ENCODE measurements around the gene SMDT1. TPM values are rescaled to one million over a fixed set of nuclear protein-coding genes. Genes with fewer than 3 reads are reported as not detected.
A peak's percentile ranks its signal among the peaks of the same experiment; 100 is the strongest.

Gene SMDT1, protein sequence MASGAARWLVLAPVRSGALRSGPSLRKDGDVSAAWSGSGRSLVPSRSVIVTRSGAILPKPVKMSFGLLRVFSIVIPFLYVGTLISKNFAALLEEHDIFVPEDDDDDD
- total RNA-seq = 100 to 1,000 TPM; 101 to 176 (median 114) TPM
- 53.8 TPM for total RNA-seq (2013)
- 12.2 to 49.3 (median 17.6) reads per million in 29 experiments for total RNA-seq

DNA sequence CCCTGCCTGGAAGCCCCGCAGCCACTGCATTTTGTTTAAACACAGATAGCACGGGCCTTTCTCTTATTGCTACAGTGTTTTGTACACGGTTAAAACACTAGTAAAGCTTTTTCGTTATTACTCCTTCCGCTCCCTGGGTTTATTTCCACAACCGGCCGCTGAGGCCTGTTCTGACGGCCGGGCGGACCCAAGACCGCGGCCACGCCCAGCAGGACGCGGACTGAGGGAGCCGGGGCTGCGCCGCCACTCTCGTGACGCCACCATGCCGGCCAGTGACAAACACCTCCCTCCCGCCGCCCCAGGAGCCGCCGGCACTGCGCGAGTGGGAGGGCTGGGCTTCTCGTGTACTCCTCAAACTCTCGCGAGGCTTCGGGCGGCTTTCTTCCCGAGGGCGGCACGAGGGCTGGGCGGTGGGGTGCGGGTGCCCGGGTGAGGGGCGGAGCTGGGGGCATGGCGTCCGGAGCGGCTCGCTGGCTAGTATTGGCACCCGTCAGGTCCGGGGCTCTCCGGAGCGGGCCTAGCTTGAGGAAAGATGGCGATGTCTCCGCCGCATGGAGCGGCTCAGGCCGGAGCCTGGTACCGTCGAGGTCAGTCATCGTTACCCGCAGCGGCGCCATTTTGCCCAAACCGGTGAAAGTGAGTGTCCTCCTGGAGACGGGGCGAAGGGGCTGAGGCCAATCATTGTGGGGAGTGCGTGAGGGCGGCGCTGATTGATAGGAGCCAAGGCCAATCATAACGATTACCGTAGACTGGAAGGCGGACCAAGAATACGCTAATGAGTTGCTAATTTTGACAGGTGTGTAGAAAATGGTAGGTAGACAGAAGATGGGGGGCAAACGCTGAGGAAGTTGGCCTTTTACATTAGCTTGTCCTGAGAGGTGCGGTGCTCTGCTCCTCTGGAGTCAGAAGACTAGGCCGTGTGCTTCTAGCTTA is at the start of gene SMDT1:
TSS of gene SMDT1 (plus strand) at position 382 of the 933 bp plus-strand sequence. CDS start at position 451, 69 bp downstream.
- under 1% methylated on average over 71 of the region's 71 CpGs for WGBS (ENCODE audit: insufficient coverage)
- Histone ChIP-seq H3K9me3 (no peaks in the 10 kb centered on the region), H3K27ac (ENCODE audit: low read length) (peak within 1 kb of the TSS; percentile 98), H3K36me3 (ENCODE audit: control insufficient read depth in 2 of 2, extremely low read depth in 1 of 2, insufficient read depth in 1 of 2, low read length in 1 of 2) (peaks cover 0 to 23% of the 10 kb centered on the region in 2 donors), H3K27me3 (replicated peaks in 1 of 2; ENCODE audit: control insufficient read depth in 2 of 2, extremely low read depth in 1 of 2, insufficient read depth in 2 of 2, low read length in 1 of 2) (no peaks in the 10 kb centered on the region), H3K4me3 (ENCODE audit: control insufficient read depth in 1 of 2, extremely low read depth in 1 of 2, low read length in 1 of 2) (peak within 1 kb of the TSS; percentile 80 to 82), H3K4me1 (ENCODE audit: control insufficient read depth in 1 of 2, extremely low read depth in 1 of 2, insufficient read depth in 2 of 2, low read length in 2 of 2) (peaks cover 15 to 43% of the 10 kb centered on the region in 2 experiments)
- peak within 1 kb of the TSS; percentile 94 to 96 (median 95) for H3K4me3 Mint-ChIP-seq
- no peaks in the 10 kb centered on the region for H3K9me3 Mint-ChIP-seq
- peak; percentile 91 to 93 (median 92) for ATAC-seq (replicated peaks in 1 of 4)
- ChIA-PET POLR2A (interaction anchor here (0.6 to 1.9 kb wide), 5 partner anchors 10 to 212 kb away, joined by 3 to 36 read pairs (median 5); partner anchors contain the start of gene NDUFA6 (in 1 of the 2)), CTCF (interaction anchor here in 1 of 2 donors (0.6 to 1.9 kb wide), 5 partner anchors 9 to 413 kb away, joined by 3 to 16 read pairs (median 3); partner anchors contain the start of genes NAGA and NDUFA6)
- peaks cover 20% of the 10 kb centered on the region for H3K36me3 Mint-ChIP-seq
- peak within 1 kb of the TSS; percentile 93 to 98 for H3K27ac Mint-ChIP-seq
- DNase-seq = peak; percentile 95 to 100 (median 98)
- H3K4me1 Mint-ChIP-seq = peaks cover 38 to 52% (median 45%) of the 10 kb centered on the region in 3 donors
- no peaks in the 10 kb centered on the region for H3K27me3 Mint-ChIP-seq

DNA sequence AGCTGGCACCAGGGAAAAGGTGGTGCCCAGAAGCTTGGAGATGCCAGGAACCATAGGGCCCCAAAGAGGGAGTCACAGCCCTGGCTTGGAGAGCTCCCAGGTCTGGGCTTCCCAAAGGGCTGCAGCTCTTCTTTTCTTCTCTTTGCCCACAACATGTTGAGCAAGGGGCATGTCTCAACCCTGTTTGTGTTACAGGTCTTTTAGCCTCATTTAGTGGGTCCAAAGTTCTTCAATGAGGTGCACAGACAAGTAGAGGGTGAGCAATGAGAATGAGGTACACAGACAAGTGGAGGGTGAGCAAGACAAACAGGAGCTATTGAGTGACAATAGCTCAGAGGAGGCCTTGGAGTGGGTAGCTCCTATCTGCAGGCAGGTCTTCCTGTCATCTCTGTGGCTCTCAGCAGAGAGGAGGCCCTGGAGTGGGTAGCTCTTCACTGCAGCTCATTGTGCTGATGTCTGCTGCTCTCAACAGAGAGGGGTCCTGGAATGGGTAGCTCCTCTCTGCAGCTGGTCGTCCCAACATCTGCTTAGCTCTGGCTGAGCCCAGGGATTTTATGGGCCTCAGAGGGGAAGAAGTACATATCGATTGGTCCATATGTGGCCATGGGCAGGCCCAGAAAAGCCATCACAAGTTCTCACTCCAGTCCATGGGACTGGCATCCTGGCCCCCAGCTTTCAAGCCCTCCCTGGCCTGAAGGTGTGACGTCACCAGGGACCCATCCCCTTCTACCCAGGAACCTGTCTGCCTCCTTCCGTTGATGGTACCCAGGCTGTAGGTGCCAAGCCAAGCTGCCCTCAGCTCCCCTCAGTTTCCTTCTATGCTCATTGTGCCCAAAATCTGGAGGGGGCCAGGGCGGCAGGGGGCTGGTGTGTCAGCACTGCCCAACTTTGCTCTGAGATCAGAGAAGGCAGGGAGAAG is 46.0 kb upstream of the SMDT1 start:
- WGBS (ENCODE audit: insufficient coverage) = 100% methylated on average over 2 of the region's 5 CpGs
- POLR2A ChIA-PET = no interaction called here

DNA sequence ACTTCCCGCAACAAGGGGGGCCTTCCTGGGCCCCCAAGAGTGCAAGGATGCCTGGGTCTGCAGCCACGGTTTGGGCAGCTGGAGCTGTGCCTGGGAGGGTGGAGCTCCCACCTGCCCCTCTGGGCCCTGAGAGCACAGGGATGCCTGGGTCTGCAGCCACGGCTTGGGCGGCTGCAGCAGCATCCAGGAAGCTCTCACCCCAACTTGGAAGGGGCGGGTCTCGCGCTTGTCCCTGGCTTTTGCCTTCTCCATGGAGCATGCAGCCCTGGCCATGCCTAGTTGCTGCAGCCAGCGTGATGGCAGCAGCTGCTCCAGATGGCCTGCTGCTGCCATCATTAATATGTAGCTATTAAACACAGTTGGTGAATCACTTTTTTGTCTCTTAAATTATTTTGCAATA is 44.2 kb upstream of the SMDT1 start:
- H3K27me3 Mint-ChIP-seq = no peaks in the 10 kb centered on the region
- H3K36me3 Mint-ChIP-seq = peaks cover 11% of the 10 kb centered on the region
- CTCF ChIA-PET = no interaction called here
- 83% methylated on average over 7 of the region's 8 CpGs for WGBS (ENCODE audit: insufficient coverage)
- Histone ChIP-seq H3K9me3 (no peaks in the 10 kb centered on the region), H3K4me1 (ENCODE audit: control insufficient read depth in 1 of 2, extremely low read depth in 1 of 2, insufficient read depth in 2 of 2, low read length in 2 of 2) (peaks cover 0 to 8% of the 10 kb centered on the region in 2 experiments), H3K36me3 (ENCODE audit: control insufficient read depth in 2 of 2, extremely low read depth in 1 of 2, insufficient read depth in 1 of 2, low read length in 1 of 2) (no peaks in the 10 kb centered on the region), H3K27me3 (replicated peaks in 1 of 2; ENCODE audit: control insufficient read depth in 2 of 2, extremely low read depth in 1 of 2, insufficient read depth in 2 of 2, low read length in 1 of 2) (no peaks in the 10 kb centered on the region), H3K27ac (ENCODE audit: low read length) (no peak overlapping the region), H3K4me3 (ENCODE audit: control insufficient read depth in 1 of 2, extremely low read depth in 1 of 2, low read length in 1 of 2) (no peak overlapping the region)
- no peak overlapping the region for H3K27ac Mint-ChIP-seq
- no peak overlapping the region for H3K4me3 Mint-ChIP-seq
- ATAC-seq (replicated peaks in 1 of 4) (no peak), DNase-seq (no peak)
- peaks cover 0 to 10% (median 5%) of the 10 kb centered on the region in 3 donors for H3K4me1 Mint-ChIP-seq
- POLR2A ChIA-PET = no interaction called here
- peaks cover 3 to 14% (median 5%) of the 10 kb centered on the region in 3 donors for H3K9me3 Mint-ChIP-seq

More for the DNA sequence above, 46.0 kb upstream of the SMDT1 start:
- no peak overlapping the region for H3K27ac Mint-ChIP-seq
- H3K36me3 Mint-ChIP-seq = peaks cover 11% of the 10 kb centered on the region
- Histone ChIP-seq H3K4me1 (ENCODE audit: control insufficient read depth in 1 of 2, extremely low read depth in 1 of 2, insufficient read depth in 2 of 2, low read length in 2 of 2) (peaks cover 0 to 8% of the 10 kb centered on the region in 2 experiments), H3K27ac (ENCODE audit: low read length) (no peak overlapping the region), H3K27me3 (replicated peaks in 1 of 2; ENCODE audit: control insufficient read depth in 2 of 2, extremely low read depth in 1 of 2, insufficient read depth in 2 of 2, low read length in 1 of 2) (no peaks in the 10 kb centered on the region), H3K9me3 (no peaks in the 10 kb centered on the region), H3K36me3 (ENCODE audit: control insufficient read depth in 2 of 2, extremely low read depth in 1 of 2, insufficient read depth in 1 of 2, low read length in 1 of 2) (no peaks in the 10 kb centered on the region), H3K4me3 (ENCODE audit: control insufficient read depth in 1 of 2, extremely low read depth in 1 of 2, low read length in 1 of 2) (no peak overlapping the region)
- no peak for DNase-seq
- no peak overlapping the region for H3K4me3 Mint-ChIP-seq
- H3K27me3 Mint-ChIP-seq = no peaks in the 10 kb centered on the region
- H3K4me1 Mint-ChIP-seq = peaks cover 0 to 10% (median 5%) of the 10 kb centered on the region in 3 donors
- CTCF ChIA-PET = interaction anchor here in 1 of 2 donors (0.5 kb wide), 1 partner anchor 311 kb away, joined by 6 read pairs; no protein-coding TSS in a partner anchor
- ATAC-seq (replicated peaks in 1 of 4) = no peak
- peaks cover 3 to 14% (median 5%) of the 10 kb centered on the region in 3 donors for H3K9me3 Mint-ChIP-seq

DNA sequence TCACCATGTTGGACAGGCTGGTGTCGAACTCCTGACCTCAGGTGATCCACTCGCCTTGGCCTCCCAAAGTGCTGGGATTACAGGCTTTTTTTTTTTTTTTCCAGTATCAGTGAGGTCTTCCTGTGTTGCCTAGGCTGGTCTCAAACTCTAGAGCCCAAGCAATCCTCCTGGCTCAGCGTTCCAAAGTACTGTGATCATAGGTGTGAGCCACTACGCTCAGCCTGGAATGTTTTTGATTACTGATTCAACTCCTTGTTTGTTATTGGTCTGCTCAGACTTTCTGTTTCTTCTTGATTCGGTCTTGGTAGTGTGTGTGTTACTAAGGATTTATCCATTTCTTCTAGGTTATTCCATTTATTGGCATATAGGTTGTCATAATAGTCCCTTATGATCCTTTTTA is 40.2 kb upstream of the SMDT1 start:
- no peak overlapping the region for H3K4me3 ChIP-seq (ENCODE audit: control insufficient read depth in 1 of 2, extremely low read depth in 1 of 2, low read length in 1 of 2)
- H3K4me1 ChIP-seq (ENCODE audit: control insufficient read depth in 1 of 2, extremely low read depth in 1 of 2, insufficient read depth in 2 of 2, low read length in 2 of 2) = no peaks in the 10 kb centered on the region
- H3K9me3 ChIP-seq = no peaks in the 10 kb centered on the region
- H3K36me3 Mint-ChIP-seq = peaks cover 13% of the 10 kb centered on the region
- no peaks in the 10 kb centered on the region for H3K27me3 Mint-ChIP-seq
- no peak overlapping the region for H3K27ac Mint-ChIP-seq
- no peak overlapping the region for H3K4me3 Mint-ChIP-seq
- CTCF ChIA-PET = interaction anchor here (0.6 to 0.7 kb wide), 2 partner anchors 74 to 451 kb away, joined by 3 to 5 read pairs; no protein-coding TSS in a partner anchor
- H3K9me3 Mint-ChIP-seq = peaks cover 3 to 24% (median 9%) of the 10 kb centered on the region in 3 donors
- DNase-seq = no peak
- WGBS (ENCODE audit: insufficient coverage) = 100% methylated on average over 1 of the region's 5 CpGs
- no peaks in the 10 kb centered on the region for H3K36me3 ChIP-seq (ENCODE audit: control insufficient read depth in 2 of 2, extremely low read depth in 1 of 2, insufficient read depth in 1 of 2, low read length in 1 of 2)
- ATAC-seq (replicated peaks in 1 of 4) = no peak
- POLR2A ChIA-PET = no interaction called here
- H3K27me3 ChIP-seq (replicated peaks in 1 of 2; ENCODE audit: control insufficient read depth in 2 of 2, extremely low read depth in 1 of 2, insufficient read depth in 2 of 2, low read length in 1 of 2) = peaks cover 0 to 10% of the 10 kb centered on the region in 2 experiments
- no peak overlapping the region for H3K27ac ChIP-seq (ENCODE audit: low read length)
- no peaks in the 10 kb centered on the region for H3K4me1 Mint-ChIP-seq

DNA sequence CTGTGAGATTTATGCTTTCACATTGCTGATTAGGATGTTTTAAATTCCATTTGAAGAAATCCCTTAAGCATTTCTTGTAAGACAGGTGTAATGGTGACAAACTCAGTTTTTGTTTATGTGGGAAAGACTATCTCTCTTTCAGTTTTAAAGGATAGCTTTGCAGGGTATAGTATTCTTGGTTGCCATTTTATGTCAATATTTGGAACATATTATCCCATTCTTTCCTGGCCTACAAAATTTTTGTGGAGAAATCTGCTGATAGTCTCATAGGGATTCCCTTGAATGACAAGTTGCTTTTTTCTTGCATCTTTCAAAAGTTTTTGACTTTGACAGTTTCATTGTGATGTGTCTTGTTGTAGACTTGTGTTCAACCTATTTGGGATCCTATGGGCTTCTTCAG is 37.7 kb upstream of the SMDT1 start:
- peaks cover 13% of the 10 kb centered on the region for H3K36me3 Mint-ChIP-seq
- H3K4me1 Mint-ChIP-seq = no peaks in the 10 kb centered on the region
- H3K9me3 ChIP-seq = no peaks in the 10 kb centered on the region
- no peak for ATAC-seq (replicated peaks in 1 of 4)
- H3K4me3 Mint-ChIP-seq = no peak overlapping the region
- ChIA-PET POLR2A (interaction anchor here (0.7 to 1.0 kb wide), 2 partner anchors 21 to 424 kb away, joined by 3 to 9 read pairs; no protein-coding TSS in a partner anchor), CTCF (interaction anchor here in 1 of 2 donors (0.7 kb wide), 1 partner anchor 15 kb away, joined by 6 read pairs; no protein-coding TSS in a partner anchor)
- no peaks in the 10 kb centered on the region for H3K4me1 ChIP-seq (ENCODE audit: control insufficient read depth in 1 of 2, extremely low read depth in 1 of 2, insufficient read depth in 2 of 2, low read length in 2 of 2)
- H3K36me3 ChIP-seq (ENCODE audit: control insufficient read depth in 2 of 2, extremely low read depth in 1 of 2, insufficient read depth in 1 of 2, low read length in 1 of 2) = no peaks in the 10 kb centered on the region
- no peak overlapping the region for H3K4me3 ChIP-seq (ENCODE audit: control insufficient read depth in 1 of 2, extremely low read depth in 1 of 2, low read length in 1 of 2)
- H3K27ac Mint-ChIP-seq = no peak overlapping the region
- H3K27ac ChIP-seq (ENCODE audit: low read length) = no peak overlapping the region
- peaks cover 3 to 19% (median 9%) of the 10 kb centered on the region in 3 donors for H3K9me3 Mint-ChIP-seq
- H3K27me3 ChIP-seq (replicated peaks in 1 of 2; ENCODE audit: control insufficient read depth in 2 of 2, extremely low read depth in 1 of 2, insufficient read depth in 2 of 2, low read length in 1 of 2) = peaks cover 0 to 12% of the 10 kb centered on the region in 2 experiments
- no peaks in the 10 kb centered on the region for H3K27me3 Mint-ChIP-seq
- no peak for DNase-seq
